Mucosa of descending colon (tissue), 3 donors: ENCODE measurements around the gene RPH3AL. TPM values are rescaled to one million over a fixed set of nuclear protein-coding genes. Genes with fewer than 3 reads are reported as not detected.

Experiments used
- ATAC-seq: fragments of 200-7000 bp; cut with Tn5 transposase; one replicate; pipeline ENCODE4 v1.9.1; 2020; ENCODE audit warnings: mild to moderate bottlenecking, moderate library complexity
- DNase-seq, 3 donors: peaks; one replicate each; pipeline ENCODE4 v3.0.0-alpha.2; 2020
- H3K36me3 ChIP-seq: fragments of 200-600 bp; one replicate; pipeline ENCODE4 v1.8.0; 2021; ENCODE audit warnings: low read depth, mild to moderate bottlenecking
- H3K4me1 ChIP-seq: fragments of 200-600 bp; one replicate; pipeline ENCODE4 v1.8.0; 2021; ENCODE audit warnings: low read depth, mild to moderate bottlenecking
- H3K4me3 ChIP-seq: fragments of 200-600 bp; one replicate; pipeline ENCODE4 v1.8.0; 2021; ENCODE audit warnings: mild to moderate bottlenecking
- H3K9me3 ChIP-seq: fragments of 200-600 bp; one replicate; pipeline ENCODE4 v1.8.0; 2021; ENCODE audit warnings: mild to moderate bottlenecking
- CTCF ChIP-seq: fragments of 200-600 bp; IDR thresholded peaks from one replicate; pipeline ENCODE4 v1.8.0; 2022; ENCODE audit warnings: antibody characterized with exemption, mild to moderate bottlenecking
- intact Hi-C, 2 donors: fragments of 100-400 bp; cut with DNase I in 1 of 2; cut with micrococcal nuclease in 1 of 2; formaldehyde crosslinking; loops; one replicate each; pipeline versions ENCODE4 v1.11.0 to v1.11.1; 2022; cut with DNase I, micrococcal nuclease
- total RNA-seq, 3 donors: library from RNA; stranded (reverse); fragmentation: NEBNext Ultra II Directional in 2 of 3; extraction: Animal tissue kit (Norgen Biotek cat#: 25700) in 2 of 3; gene quantifications; one replicate each; pipeline versions ENCODE4 v1.2.1 to v1.2.4, GENCODE V29; 2021 to 2023
- donor health status: DM: no; HTN: no; CAD: no; lungs with moderate emphysema.
- donor health status: DM: no; HTN: no; CAD: no.
- donor health status: DM: no; HTN: yes; CAD: no.

The RPH3AL gene
- total RNA-seq, 3 donors from 2014 or later = 24.0 to 44.1 (median 36.7) TPM

DNA sequence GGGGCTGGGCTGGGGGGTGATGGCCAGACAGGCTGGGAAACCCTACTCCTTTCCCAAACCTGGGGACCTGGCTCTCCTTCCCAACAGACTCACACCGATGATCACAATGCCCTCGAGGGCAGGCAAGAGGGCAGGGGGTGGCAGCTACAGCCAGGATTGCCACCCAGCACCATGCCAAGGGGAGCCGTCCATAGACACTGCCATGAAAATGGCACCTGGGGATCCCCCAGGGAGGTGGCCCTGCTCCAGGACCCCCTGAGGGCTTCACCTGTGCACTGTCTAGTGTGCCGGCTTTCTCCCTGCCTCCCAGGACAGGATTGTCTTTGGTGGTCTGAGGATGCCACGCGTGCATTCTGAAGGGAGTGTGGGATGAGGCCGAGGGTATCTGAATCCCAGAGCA, 24.6 kb downstream of the RPH3AL start:
- no peak for TF ChIP-seq CTCF
- Histone ChIP-seq H3K4me1 (no peaks in the 10 kb centered on the region), H3K36me3 (no peaks in the 10 kb centered on the region), H3K4me3 (no peak overlapping the region), H3K9me3 (no peaks in the 10 kb centered on the region)
- peak in 2 of 3 donors; percentile 3 to 27 for DNase-seq
- intact Hi-C loops = no loop called here
- no peak for ATAC-seq

GRCh38 chr17:327296-327695, 25.3 kb downstream of the RPH3AL start:
- intact Hi-C loops = no loop called here
- TF ChIP-seq CTCF = no peak
- Histone ChIP-seq H3K4me1 (no peaks in the 10 kb centered on the region), H3K4me3 (no peak overlapping the region), H3K36me3 (no peaks in the 10 kb centered on the region), H3K9me3 (no peaks in the 10 kb centered on the region)
- ATAC-seq = no peak
- peak in 2 of 3 donors; percentile 8 to 34 for DNase-seq

- DNase-seq (peak in 2 of 3 donors; percentile 12 to 26), ATAC-seq (no peak)
- no peaks in the 10 kb centered on the region for H3K4me1 ChIP-seq
- no peaks in the 10 kb centered on the region for H3K36me3 ChIP-seq
- intact Hi-C loops = no loop called here
- no peak overlapping the region for H3K4me3 ChIP-seq
- H3K9me3 ChIP-seq = no peaks in the 10 kb centered on the region
- no peak for TF ChIP-seq CTCF
Observed at GRCh38 chr17:326010-326621, 26.5 kb downstream of the RPH3AL start.

- no peak for ATAC-seq
- Histone ChIP-seq H3K4me3 (no peak overlapping the region), H3K4me1 (no peaks in the 10 kb centered on the region), H3K36me3 (no peaks in the 10 kb centered on the region), H3K9me3 (no peaks in the 10 kb centered on the region)
- intact Hi-C loops = no loop called here
- TF ChIP-seq CTCF = no peak
- DNase-seq = peak in 1 of 3 donors; percentile 7
Observed at GRCh38 chr17:325270-326009, 27.2 kb downstream of the RPH3AL start.

GRCh38 chr17:323721-324571, 28.7 kb downstream of the RPH3AL start:
- no peak for ATAC-seq
- TF ChIP-seq CTCF = no peak
- DNase-seq = peak in 2 of 3 donors; percentile 14 to 25
- H3K9me3 ChIP-seq = no peaks in the 10 kb centered on the region
- no peaks in the 10 kb centered on the region for H3K36me3 ChIP-seq
- no peaks in the 10 kb centered on the region for H3K4me1 ChIP-seq
- H3K4me3 ChIP-seq = no peak overlapping the region
- intact Hi-C loops = no loop called here
